Measurements from ENCODE around the gene CYP39A1. TPM values are rescaled to one million over a fixed set of nuclear protein-coding genes. Genes with fewer than 3 reads are reported as not detected.

The CYP39A1 gene
- total RNA-seq, 1 donor from 2014 or later, result 5.4 TPM

DNA sequence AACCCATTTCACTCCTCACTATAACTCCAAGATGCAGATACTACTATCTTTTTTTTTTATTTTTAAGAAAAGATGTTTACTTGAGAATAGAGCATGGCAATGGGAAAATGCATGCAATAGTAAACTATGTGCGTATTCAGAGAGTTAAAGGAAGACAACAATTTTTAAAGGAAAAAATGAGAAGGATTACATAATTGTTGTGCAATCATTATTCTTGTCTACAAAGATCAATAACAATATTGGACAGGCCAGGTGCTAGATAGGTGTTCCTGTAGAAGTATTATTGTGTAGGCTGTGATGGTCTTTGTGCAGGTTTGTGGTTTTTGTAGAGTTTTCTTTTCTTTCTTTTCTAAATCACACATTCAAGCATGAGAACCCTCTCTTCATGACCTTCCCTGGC is 20.6 kb downstream of the CYP39A1 start:
- TF ChIP-seq POLR2AphosphoS5 (IDR thresholded peaks at IDR 0.05; ENCODE audit: insufficient read depth in 1 of 2, low read depth in 1 of 2), result no peak
- H3K36me3 ChIP-seq, result no peaks in the 10 kb centered on the region
- H3K4me1 ChIP-seq, result peaks cover 7% of the 10 kb centered on the region
- DNase-seq (ENCODE audit: extremely low spot score in 2 of 2), result no peak
- intact Hi-C loops (cut with DNase I), result no loop called here
- H3K27ac ChIP-seq, result no peak overlapping the region
- no peaks in the 10 kb centered on the region for H3K27me3 ChIP-seq
- no peak overlapping the region for H3K4me3 ChIP-seq
- H3K9me3 ChIP-seq, result no peaks in the 10 kb centered on the region

- intact Hi-C loops (cut with DNase I), result loop anchor here (5.0 to 10.0 kb wide), 3 partner anchors 135 to 405 kb away; partner anchors contain the start of gene RCAN2
- TF ChIP-seq POLR2A (IDR thresholded peaks at IDR 0.05) (no peak), CTCF (IDR thresholded peaks at IDR 0.05) (no peak), POLR2AphosphoS5 (IDR thresholded peaks at IDR 0.05; ENCODE audit: insufficient read depth in 1 of 2, low read depth in 1 of 2) (no peak)
- Histone ChIP-seq H3K4me1 (no peaks in the 10 kb centered on the region), H3K27me3 (no peaks in the 10 kb centered on the region), H3K4me3 (no peak overlapping the region), H3K9me3 (no peaks in the 10 kb centered on the region), H3K27ac (no peak overlapping the region), H3K36me3 (no peaks in the 10 kb centered on the region)
- no peak for DNase-seq (ENCODE audit: extremely low spot score in 2 of 2)
Measured at GRCh38 chr6:46629691-46630090, 22.9 kb downstream of the CYP39A1 start.

- H3K27ac ChIP-seq, result no peak overlapping the region
- no peak for DNase-seq (ENCODE audit: extremely low spot score in 2 of 2)
- intact Hi-C loops (cut with DNase I), result loop anchor here (5.0 to 10.0 kb wide), 3 partner anchors 134 to 404 kb away; partner anchors contain the start of gene RCAN2
- no peaks in the 10 kb centered on the region for H3K4me1 ChIP-seq
- no peaks in the 10 kb centered on the region for H3K36me3 ChIP-seq
- no peak overlapping the region for H3K4me3 ChIP-seq
- TF ChIP-seq CTCF (IDR thresholded peaks at IDR 0.05), result no peak
- TF ChIP-seq POLR2AphosphoS5 (IDR thresholded peaks at IDR 0.05; ENCODE audit: insufficient read depth in 1 of 2, low read depth in 1 of 2), result no peak
- no peak for TF ChIP-seq POLR2A (IDR thresholded peaks at IDR 0.05)
- no peaks in the 10 kb centered on the region for H3K9me3 ChIP-seq
- H3K27me3 ChIP-seq, result no peaks in the 10 kb centered on the region
Measured at GRCh38 chr6:46628976-46629375, 23.6 kb downstream of the CYP39A1 start.

DNA sequence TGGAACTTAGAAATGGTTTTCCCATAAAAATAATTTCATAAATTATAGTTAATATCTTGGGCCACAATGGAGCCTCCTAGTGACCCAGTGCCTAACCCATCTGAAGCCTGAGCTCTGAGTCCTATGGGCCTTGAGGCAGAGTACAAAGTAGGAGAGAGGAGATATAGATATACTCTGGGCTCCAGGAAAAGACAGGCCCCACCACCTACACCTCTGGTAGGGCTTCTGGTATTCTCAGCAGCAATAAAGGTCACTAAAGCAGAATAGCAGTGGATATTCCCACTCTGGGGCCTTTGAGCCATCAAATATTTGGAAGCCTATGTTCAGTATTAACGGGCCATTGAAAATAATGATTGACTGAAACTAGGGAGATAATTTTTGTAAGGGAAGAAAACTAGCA is 24.1 kb downstream of the CYP39A1 start:
- H3K27ac ChIP-seq, result no peak overlapping the region
- no peaks in the 10 kb centered on the region for H3K36me3 ChIP-seq
- no peaks in the 10 kb centered on the region for H3K27me3 ChIP-seq
- TF ChIP-seq CTCF (IDR thresholded peaks at IDR 0.05), result no peak
- DNase-seq (ENCODE audit: extremely low spot score in 2 of 2), result no peak
- intact Hi-C loops (cut with DNase I), result loop anchor here (5.0 to 10.0 kb wide), 3 partner anchors 134 to 404 kb away; partner anchors contain the start of gene RCAN2
- no peak overlapping the region for H3K4me3 ChIP-seq
- no peaks in the 10 kb centered on the region for H3K9me3 ChIP-seq
- H3K4me1 ChIP-seq, result no peaks in the 10 kb centered on the region

DNA sequence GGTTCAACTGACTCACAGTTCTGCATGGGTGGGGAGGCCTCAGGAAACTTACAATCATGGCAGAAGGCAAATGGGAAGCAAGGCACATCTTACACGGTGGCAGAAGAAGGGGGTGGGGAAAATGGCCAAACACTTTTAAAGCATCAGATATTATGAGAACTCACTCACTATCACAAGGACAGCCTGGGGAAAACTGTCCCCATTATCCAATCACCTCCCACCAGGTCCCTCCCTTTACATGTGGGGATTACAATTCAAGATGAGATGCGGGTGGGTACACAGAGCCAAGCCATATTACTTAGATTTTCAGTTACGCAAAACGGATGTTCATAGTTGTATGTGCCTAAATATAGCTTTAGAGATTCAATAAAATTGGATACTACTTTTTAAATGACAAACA is 25.6 kb downstream of the CYP39A1 start:
- intact Hi-C loops (cut with DNase I), result loop anchor here (5.0 to 10.0 kb wide), 3 partner anchors 132 to 402 kb away; partner anchors contain the start of gene RCAN2
- DNase-seq (ENCODE audit: extremely low spot score in 2 of 2), result no peak
- TF ChIP-seq POLR2A (IDR thresholded peaks at IDR 0.05), result no peak
- no peak for TF ChIP-seq CTCF (IDR thresholded peaks at IDR 0.05)
- TF ChIP-seq POLR2AphosphoS5 (IDR thresholded peaks at IDR 0.05; ENCODE audit: insufficient read depth in 1 of 2, low read depth in 1 of 2), result no peak

More for the DNA sequence above, 25.6 kb downstream of the CYP39A1 start:
- Histone ChIP-seq H3K9me3 (no peaks in the 10 kb centered on the region), H3K36me3 (no peaks in the 10 kb centered on the region), H3K4me3 (no peak overlapping the region), H3K27ac (peak overlapping the region; percentile 46), H3K4me1 (no peaks in the 10 kb centered on the region), H3K27me3 (no peaks in the 10 kb centered on the region)

Measured in vagina (tissue), 2 donors.